GM21360 (cell line): Measurements from ENCODE around the gene TRIM15.

Experiments used
- ATAC-seq: cut with Tn5 transposase; IDR thresholded peaks from one replicate; pipeline ENCODE4 v1.9.1; 2021; ENCODE audit warnings: mild to moderate bottlenecking, moderate library complexity; ENCODE audit not compliant: unreplicated experiment

Gene TRIM15

GRCh38 chr6:30144811-30145210, 18.5 kb upstream of the TRIM15 start:
- no peak for ATAC-seq

- no peak for ATAC-seq
Measured at GRCh38 chr6:30145818-30146217, 17.5 kb upstream of the TRIM15 start.

GRCh38 chr6:30147096-30147495, 16.2 kb upstream of the TRIM15 start:
- no peak for ATAC-seq

GRCh38 chr6:30149234-30149633, 14.1 kb upstream of the TRIM15 start:
- ATAC-seq: no peak

- ATAC-seq: no peak
Measured at GRCh38 chr6:30149858-30150550, 13.3 kb upstream of the TRIM15 start.

- no peak for ATAC-seq
Measured at GRCh38 chr6:30150671-30151395, 12.5 kb upstream of the TRIM15 start.

- no peak for ATAC-seq
Measured at GRCh38 chr6:30151580-30151979, 11.8 kb upstream of the TRIM15 start.

- no peak for ATAC-seq
Measured at GRCh38 chr6:30152016-30152673, 11.2 kb upstream of the TRIM15 start.

GRCh38 chr6:30152910-30153610, 10.3 kb upstream of the TRIM15 start:
- ATAC-seq: no peak

- no peak for ATAC-seq
Measured at GRCh38 chr6:30154061-30154460, 9.3 kb upstream of the TRIM15 start.

- no peak for ATAC-seq
Measured at GRCh38 chr6:30154709-30155519, 8.4 kb upstream of the TRIM15 start.

- ATAC-seq: no peak
Measured at GRCh38 chr6:30155520-30156261, 7.7 kb upstream of the TRIM15 start.

- no peak for ATAC-seq
Measured at GRCh38 chr6:30156262-30156599, 7.1 kb upstream of the TRIM15 start.

- ATAC-seq: no peak
Measured at GRCh38 chr6:30156774-30157173, 6.6 kb upstream of the TRIM15 start.

- no peak for ATAC-seq
Measured at GRCh38 chr6:30157581-30157980, 5.8 kb upstream of the TRIM15 start.

GRCh38 chr6:30157999-30158398, 5.3 kb upstream of the TRIM15 start:
- no peak for ATAC-seq

GRCh38 chr6:30158475-30159040, 4.8 kb upstream of the TRIM15 start:
- ATAC-seq: no peak

- no peak for ATAC-seq
Measured at GRCh38 chr6:30160008-30160784, 3.1 kb upstream of the TRIM15 start.
